NOMO-1 treated with DMSO at 0.1 percent for 48 hours (cell line): ENCODE results near the gene REL.
"Not testable (repeated sequence)": the region's sequence is repeated elsewhere in the genome, so short reads cannot be mapped to it uniquely, and the experiment has no call there.

Experiments used
- DNase-seq: peaks from one replicate; lab custom pipeline; 2025; ENCODE audit not compliant: unreplicated experiment; lab: John Stamatoyannopoulos, UW

REL gene

DNA sequence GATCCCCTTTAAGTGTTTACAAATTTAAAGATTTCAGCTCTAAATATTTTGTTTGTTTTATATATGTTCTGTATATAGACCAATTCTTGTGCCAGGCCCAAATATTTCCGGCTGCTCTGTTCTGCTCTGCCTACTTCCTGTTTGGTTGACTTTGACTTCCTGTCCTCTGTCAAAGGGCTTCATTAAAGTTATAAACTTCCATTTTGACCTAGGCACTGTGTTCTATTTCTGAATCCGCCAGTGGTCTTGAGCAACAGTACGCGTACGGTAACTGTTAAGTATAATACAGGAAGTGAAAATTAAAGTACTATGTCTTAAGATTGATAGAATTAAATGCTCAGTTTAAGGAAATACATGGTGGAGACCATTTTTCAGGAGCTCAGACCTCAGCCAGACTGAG lies 13.5 kb upstream of the REL start:
- DNase-seq: peak; percentile 99

DNA sequence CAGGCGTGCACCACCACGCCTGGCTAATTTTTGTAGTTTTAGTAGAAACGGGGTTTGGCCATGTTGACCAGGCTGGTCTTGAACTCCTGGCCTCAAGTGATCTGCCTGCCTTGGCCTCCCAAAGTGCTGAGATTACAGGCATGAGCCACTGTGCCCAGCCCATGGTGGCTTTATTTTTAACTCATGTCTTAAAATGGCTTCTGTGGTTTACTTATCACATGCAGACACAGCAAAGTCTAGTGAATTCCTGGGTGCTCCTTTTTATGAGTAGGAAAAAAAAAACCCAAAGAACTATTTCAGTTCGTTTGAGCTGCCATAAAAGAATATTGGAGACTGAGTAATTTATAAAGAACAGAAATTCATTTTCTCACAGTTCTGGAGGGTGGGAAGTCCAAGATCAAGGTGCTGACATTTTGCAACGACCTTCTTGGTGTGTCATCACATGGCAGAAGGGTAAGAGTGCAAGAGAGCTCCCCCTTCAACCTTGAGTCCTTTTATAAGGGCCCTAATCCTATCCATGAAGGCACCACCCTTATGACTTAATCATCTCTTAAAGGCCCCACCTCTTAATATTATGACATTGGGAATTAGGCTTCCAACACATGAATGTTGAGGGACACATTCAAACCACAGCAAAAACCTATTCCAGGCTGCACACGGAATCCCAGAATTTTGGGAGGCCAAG lies 12.6 kb upstream of the REL start:
- no peak for DNase-seq

DNA sequence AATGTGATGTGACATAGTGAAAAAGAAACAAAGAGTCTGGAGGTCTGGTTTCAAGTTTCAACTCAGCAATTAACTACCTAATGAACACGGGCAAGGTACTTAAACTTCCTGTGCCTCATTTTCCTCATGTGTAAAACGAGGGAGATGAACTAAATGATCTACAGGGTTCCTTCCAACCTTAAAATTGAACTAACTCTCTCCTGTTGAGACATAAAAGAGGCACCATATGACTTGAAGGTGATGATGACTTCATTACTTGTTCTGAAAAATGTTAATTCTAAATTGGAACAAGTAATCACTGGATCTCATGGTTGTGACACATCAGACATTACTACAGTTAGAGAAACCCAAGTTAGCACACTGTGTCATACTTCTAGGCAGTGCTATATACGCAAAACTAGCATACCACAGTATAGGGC lies 8.9 kb upstream of the REL start:
- DNase-seq: no peak

DNA sequence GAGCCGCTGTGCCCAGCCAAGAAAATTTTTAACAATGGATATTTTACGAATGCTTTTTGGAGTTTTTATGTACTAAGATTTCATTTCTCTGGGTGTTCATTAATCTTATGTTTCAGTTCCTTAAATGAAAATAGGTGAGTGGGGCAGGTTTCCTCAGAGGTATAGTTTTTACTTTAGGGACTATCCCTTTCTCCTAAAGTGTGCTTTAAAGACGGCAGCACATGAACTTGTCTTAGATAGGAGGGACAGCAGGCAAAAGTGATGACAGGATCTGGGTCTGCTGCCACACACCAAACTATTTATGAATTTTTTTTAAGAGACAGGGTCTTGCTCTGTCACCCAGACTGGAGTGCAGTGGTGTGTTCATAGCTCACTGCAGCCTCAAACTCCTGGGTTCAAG lies 8.0 kb upstream of the REL start:
- DNase-seq: no peak

DNA sequence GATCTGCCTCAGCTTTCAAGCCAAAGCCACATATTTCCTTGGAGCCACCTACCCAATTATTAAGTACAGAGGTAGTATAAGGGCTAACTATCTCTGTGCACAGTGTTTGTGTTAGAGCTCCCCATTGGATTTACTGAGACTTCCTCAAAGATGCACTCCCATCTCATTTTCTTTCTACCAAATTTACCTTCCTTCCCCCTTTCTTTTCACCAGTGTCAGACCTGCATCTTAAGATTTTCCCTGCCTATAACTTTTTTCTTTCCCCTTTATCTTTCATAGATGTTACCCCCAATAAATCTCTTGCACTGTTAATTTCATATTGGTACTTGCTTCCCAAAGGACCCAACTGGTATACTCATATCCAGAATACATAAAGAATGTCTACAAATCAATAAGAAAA lies 5.9 kb upstream of the REL start:
- DNase-seq: no peak

DNA sequence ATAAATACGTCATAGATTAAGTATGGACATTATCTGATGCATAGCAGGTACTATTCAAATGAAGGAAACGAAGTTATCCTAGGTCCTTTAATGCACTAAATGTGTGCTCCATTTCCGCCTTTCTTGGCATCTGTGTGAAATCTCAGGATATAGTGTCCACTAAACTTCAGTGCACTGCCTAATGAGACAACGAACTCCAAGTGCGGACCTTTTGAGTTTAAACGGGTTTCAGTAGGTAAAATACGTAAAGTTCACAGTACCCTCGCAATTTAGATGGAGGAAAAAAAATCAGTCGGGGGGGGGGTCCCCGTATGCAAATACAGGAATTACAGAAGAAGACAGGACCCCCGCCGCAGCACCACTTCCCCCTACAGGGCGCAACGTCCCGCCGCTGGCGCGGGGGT lies 729 bp upstream of the REL start:
- DNase-seq: peak; percentile 50

DNA sequence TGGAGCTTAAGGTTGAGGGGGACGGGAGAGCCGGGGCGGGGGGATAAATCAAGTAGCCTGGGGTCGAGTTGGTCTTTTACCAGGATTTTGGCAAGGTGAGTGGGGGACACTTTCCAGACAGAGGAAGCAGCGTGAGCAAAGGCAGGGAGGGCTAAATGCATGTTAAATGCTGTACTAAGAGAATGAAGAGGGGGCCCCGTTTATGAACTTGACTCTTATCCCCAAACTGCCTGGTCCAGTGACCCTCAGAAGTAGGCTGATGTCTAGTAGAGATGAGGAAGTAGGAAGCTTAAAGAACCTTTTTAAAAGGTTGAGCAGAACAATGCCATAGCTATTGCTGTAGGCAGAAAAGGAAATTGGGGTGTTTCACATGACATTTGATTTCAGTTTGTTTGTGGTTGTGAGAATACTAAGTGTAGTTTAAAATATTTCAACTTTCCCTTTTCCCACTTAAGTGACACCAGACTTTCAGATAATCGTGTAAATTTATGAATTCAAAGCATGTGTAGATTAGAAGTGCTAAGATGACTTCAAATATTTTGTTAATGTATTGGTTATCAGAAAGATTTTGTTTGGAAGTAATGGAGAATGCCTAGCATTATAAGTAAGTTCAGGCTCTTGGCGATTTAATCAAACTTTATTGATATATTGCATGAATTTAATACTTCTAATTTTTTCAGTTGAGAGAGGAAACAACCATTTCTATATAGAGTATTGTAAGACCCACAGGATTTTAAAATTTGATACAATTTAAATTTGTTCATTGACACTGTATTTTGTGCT lies 1.8 kb downstream of the REL start:
- peak; percentile 70 for DNase-seq

DNA sequence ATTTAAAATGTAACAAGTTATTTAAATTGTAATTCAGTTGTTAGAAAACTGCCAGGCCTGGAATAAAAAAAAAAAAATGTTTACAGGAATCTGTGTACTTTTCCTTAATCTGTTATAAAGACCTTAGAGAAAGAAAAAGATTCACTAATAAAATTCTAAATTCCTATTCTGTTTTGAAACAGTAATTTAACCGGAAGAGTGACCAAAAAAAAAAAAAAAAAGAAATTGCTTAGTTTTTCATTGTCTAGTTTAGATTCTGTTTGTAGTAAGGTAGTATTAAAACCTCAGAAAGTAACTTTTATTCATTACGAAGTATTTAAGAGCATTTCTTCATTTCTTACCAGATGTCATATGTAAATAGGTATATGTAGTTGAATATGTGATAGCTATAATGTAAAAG lies 2.5 kb downstream of the REL start:
- no peak for DNase-seq

DNA sequence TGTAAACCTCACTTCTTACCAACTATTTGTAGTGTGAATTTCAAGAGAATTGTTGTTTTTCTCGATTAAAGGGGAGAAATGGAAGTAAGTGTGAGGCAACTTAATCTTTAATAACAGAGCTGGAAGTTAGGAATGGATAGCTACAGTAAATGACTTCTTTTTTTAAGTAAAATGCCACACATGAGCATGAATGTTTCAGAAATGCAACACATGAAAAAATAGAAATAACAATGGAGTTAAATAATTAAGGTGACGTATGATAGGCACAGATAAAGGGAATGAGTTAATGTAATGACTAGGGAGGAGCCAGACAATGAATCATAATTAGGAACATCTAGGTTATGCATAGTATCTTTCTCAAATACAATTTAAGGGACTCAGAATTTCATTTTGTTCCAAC lies 3.4 kb downstream of the REL start:
- DNase-seq: no peak

DNA sequence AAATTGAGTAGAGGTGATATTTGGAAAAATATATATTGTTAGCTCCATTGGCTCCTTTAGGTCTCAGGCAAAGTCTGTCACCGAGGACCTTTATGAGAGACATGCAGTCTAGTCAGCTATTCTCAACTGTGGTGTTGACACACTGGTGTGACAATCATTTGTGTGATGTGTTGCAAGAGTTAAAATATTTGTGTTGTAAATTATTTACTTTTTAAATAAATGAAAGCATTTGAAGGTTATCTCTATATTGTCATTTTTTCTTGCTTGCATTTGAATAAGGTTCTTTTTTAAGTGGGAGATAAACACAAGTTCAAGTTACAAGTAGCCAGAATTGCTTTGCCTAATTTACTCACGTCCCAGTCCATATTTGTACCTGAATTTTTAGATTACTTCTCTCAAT lies 4.3 kb downstream of the REL start:
- no peak for DNase-seq

DNA sequence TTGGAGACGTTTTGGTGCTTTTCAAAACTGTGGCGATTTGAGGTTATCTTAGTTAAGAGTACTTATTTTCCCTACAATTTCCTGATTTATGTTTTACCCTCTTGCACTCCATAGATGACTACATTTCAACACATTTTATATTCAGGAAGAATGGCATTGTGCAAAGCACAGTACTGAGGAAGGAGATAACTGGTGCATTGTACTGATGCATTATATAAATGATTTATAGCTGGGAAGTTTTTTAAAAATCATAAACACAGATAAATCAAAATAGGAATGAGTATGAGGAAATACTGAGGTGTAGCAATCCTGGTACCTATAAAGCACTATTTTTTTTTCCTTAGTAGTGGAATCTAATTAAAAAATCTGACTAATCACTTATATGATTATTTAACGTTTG lies 5.6 kb downstream of the REL start:
- peak; percentile 55 for DNase-seq

DNA sequence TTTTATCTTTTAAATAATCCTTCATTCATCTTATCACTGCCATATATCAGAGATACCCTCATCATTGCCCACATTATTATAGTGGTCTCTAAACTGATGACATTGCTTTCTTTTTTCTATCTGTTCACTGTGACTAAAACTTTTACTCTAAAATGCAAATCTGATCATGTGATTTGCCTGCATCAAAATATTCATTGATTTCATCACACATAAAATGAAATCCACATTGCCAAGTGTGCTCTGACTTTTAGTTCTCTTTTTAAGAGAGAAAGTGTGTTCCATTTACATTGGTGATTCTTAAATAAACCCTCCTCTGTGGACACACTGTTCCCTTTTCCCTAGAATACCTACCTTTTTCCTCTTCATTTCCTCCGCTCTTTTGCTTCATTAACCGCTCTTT lies 7.5 kb downstream of the REL start:
- DNase-seq: no peak

DNA sequence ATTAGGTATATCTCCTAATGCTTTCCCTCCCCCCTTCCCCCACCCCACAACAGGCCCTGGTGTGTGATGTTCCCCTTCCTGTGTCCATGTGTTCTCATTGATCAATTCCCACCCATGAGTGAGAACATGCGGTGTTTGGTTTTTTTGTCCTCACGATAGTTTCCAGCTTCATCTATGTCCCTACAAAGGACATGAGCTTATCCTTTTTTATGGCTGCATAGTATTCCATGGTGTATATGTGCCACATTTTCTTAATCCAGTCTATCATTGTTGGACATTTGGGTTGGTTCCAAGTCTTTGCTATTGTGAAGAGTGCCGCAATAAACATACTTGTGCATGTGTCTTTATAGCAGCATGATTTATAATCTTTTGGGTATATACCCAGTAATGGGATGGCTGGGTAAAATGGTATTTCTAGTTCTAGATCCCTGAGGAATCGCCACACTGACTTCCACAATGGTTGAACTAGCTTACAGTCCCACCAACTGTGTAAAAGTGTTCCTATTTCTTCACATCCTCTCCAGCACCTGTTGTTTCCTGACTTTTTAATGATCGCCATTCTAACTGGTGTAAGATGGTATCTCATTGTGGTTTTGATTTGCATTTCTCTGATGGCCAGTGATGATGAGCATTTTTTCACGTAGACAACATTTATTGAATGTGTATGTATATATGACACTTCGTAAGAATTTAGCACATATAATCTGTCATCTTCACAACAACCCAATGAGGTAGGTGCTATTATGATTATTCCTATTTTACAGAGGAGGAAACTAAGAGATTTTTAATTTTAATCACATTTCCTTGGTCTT lies 8.4 kb downstream of the REL start:
- DNase-seq: not testable (repeated sequence)

DNA sequence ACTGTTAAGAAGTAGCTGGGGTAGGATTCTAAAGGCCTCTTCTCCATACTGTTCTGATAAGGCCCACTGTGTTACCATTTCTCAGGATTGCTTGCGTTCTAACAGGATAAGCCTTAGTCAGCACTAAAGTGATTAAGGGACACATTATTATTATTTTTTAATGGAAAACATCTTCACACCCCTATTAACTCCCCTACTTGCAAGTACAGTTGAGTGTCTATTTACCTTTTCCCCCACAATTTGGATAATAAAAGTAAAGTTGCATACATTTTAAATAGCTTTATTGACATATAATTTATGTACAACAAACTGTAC lies 9.0 kb downstream of the REL start:
- no peak for DNase-seq

DNA sequence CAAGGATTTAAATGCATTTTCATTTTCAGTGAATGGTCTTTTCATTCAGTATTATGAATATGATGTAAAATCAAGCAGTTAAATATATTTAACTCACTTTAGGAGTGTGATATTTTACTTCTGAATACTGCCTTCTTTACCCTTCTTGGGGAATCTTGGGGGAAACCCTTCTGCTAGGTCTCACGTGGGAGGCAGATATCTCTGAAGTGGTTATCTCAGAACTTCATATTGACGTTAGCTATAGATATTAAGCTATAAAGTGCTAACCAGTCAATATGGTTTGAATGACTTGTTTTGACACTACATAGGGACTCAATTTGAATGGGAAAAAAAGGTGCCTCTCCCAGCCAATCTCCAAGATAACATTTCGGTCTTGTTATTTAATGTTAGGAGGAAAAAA lies 9.8 kb downstream of the REL start:
- no peak for DNase-seq

DNA sequence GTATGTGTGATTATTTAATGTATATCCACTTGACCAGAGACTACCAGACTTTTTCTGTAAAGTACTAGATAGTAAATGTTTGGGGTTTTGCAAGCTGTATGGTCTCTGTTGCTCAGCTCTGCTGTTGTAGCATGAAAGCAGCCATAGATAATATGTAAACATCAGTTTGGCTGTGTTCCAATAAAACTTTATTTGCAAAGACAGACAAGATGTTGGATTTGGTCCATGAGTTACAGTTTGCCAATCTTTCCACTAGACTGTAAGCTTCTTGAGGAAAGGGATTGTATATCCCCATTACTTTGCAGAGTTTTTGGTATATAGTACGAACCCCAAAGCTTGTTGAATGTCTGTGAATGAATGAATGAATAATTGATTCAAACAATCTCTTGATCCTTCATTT lies 17.2 kb downstream of the REL start:
- no peak for DNase-seq

DNA sequence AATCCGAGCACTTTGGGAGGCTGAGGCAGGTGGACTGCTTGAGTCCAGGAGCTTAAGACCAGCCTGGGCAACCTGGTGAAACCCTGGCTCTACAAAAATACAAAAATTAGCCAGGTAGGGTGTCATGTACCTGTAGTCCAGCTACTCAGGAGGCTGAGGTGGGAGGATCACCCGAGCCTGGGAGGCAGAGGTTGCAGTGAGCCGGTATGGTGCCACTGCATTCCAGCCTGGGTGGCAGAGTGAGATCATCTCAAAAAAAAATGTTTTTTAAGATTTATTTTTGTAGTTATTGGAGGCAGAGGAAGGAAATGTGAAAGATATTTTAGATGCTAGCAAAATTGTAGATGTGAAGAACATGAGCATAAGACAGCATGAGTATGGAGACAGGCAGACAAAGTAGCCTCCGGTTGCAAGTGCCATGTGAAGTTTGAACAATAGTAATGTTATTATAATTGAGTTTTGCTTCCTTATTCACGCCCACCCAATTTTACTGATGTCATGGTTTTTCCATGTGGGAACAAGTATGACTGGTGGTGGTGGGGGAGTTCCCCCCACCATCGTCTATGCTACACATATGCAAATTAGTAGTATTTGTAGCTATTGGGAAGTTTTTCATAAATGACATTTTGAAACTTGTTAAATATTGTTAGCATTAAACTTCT lies 18.0 kb downstream of the REL start:
- no peak for DNase-seq

DNA sequence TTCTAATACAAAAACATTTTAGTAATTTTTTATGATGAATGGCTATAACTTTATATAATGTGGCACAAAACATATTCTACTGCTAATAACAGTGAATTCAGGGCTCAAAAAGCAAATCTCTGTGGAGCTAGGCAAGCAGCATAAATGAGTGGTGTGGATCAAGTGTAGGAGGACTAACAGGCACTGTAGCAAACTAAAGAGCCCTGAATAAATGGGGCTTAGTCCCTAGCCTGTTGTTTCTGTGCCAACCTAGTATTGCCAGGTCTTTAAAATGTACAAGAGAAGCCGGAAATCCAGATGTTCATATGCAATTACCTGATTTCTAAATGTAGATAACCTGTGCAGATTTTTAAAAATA lies 18.5 kb downstream of the REL start:
- DNase-seq: no peak

DNA sequence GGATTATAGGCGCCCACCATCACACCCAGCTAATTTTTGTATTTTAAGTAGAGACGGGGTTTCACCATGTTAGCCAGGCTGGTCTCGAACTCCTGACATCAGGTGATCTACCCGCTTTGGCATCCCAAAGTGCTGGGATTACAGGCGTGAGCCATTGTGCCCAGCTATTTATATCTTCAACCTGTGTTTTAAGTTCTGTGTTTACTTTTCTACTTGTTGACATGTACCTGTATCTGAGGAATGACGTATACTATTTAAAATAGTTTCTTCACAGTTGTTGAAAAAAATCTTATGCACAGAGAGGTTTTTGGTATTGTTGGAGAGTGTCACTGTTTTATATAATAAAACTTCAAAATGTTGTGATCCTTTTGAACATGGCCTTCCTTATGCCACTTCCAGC lies 19.9 kb downstream of the REL start:
- DNase-seq: not testable (repeated sequence)

DNA sequence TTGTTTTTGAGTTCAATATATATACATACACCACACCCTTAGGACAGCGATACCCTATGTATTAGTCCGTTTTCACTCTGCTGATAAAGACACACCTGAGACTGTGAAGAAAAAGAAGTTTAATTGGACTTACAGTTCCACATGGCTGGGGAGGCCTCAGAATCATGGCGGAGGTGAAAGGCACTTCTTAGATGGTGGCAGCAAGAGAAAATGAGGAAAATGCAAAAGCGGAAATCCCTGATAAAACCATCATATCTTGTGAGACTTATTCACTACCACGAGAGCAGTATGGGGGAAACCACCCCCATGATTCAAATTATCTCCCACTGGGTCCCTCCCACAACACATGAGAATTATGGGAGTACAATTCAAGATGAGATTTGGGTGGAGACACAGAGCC lies 24.5 kb downstream of the REL start:
- not testable (repeated sequence) for DNase-seq

DNA sequence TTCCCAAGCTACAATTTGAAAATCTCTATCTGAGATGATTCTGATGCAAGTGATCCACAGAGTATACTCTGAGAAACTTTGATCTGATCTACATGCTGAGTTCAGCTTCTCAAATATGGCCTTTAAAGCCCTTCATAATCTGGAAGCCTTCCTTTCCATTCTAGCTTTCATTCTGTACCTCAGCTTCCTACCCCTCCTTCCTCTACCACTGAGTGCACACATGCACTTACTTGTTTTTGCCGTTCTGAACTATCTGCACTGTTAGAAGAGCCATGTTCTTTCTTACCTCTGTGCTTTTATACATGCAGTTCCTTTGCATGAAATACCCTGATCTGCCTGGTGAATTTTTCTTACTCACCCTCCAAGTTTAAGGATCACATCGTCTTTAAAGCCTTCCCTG lies 25.0 kb downstream of the REL start:
- no peak for DNase-seq

DNA sequence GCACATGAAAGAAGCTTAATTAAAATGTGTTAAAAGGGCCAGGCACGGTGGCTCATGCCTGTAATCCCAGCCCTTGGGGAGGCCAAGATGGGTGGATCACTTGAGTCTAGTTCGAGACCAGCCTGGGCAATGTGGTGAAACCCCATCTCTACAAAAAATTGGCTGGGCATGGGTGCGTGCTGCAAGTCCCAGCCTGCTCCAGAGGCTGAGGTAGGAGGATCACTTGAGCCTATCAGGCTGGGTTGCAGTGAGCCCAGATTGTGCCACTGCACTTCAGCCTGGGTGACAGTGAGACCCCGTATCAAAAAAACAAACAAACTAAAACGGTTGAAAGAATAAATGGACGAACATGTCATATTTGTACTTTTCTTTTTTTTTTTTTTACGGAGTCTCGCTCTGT lies 26.0 kb downstream of the REL start:
- no peak for DNase-seq
